NOMO-1 treated with DMSO at 0.1 percent for 48 hours (cell line): ENCODE measurements around the gene SMCO3.

Source experiments
- DNase-seq: peaks from one replicate; lab custom pipeline; 2025; ENCODE audit not compliant: unreplicated experiment; lab: John Stamatoyannopoulos, UW

Gene SMCO3

GRCh38 chr12:14828892-14829291 is 14.9 kb upstream of the SMCO3 start:
- peak; percentile 3 for DNase-seq

GRCh38 chr12:14827043-14827442 is 13.1 kb upstream of the SMCO3 start:
- DNase-seq, result no peak

DNA sequence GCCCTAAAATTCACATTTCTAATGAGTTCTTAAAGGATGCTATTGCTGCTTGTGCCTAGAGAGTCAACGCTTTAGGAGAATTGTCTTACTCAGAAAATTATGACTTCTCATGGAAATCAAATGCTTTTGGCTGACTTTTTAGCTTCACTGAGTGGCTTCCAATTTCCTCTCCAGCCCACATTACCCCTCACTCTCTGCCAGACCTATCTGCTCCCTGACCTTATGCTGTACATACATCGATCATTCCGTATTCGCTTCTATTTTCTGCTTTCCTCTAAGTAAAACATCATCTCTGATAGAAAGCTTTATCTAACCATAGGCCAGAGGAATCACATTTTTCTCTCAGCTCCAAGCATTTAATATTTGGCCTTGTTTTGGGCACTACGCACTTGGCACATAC is 12.5 kb upstream of the SMCO3 start:
- DNase-seq, result no peak

- DNase-seq, result no peak
These were observed 11.3 kb upstream of the SMCO3 start for GRCh38 chr12:14825256-14825655.

- no peak for DNase-seq
These were observed 10.1 kb upstream of the SMCO3 start for GRCh38 chr12:14824012-14824634.

- DNase-seq, result no peak
These were observed 2.5 kb downstream of the SMCO3 start for GRCh38 chr12:14811486-14811885.

DNA sequence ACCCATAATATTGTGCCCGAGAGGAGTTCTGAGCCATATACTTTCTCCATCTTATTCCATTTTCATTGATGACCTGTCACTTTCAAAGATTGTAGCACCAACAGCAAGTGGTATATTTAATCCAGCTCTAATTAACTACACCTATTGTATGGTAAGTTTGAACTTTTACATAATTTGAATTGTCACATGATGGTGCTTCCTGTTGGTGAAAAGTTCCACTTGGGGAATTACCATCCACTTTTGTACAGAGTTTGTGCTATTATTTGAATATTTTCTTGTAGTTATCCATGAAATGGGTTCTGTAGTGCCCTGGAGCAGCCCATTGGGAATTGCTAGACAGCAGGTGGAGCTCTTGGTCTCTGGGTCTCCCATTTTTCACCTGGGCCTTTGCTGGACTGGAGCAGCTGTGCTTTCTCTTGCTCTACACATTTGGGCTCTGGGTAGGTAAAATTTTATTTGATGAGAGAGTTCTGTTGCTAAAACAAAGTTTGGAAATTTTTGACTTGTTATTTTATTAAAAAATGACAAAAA is 3.0 kb downstream of the SMCO3 start:
- no peak for DNase-seq

- no peak for DNase-seq
These were observed 3.6 kb downstream of the SMCO3 start for GRCh38 chr12:14810167-14810952.

GRCh38 chr12:14803830-14804160 is 10.2 kb downstream of the SMCO3 start:
- no peak for DNase-seq

DNA sequence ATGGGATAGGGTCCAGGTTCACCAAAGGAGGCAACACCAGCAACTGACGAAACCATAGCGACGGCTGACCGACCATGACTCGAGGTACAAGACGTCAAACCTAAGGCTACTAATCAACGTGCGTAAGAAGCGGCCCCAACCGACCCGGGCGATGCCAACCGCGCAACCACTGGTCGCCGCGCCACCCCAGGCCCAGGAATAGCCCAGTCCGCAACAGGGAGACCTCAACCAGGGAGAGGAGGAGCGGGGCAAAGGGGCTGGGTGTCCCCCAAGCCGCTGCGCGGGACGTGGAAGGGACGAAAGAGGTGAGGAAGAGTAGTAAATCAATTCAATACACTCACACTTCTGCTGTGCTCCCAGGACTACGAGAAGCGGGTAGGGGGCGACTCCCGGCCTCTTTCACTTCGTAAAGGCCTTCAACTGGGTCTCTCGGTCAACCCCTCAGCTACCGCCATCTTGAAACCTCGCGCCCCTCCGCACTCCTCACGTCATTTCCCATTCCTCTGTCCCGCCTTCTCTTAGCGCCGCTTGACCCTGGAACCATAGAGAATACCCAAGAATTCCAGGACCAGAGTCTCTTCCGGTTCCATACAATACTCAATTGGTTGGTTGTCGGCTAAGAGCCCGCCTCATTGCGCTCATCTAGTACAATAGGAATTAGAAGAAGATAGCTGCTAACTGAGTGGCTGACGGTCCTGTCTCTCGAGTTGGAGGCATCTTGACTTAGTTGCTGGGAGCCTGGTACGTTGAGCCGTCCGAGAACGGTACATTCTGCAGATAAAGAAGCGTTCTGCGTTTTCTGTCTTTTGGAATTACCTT is 10.8 kb downstream of the SMCO3 start, which contains the start of the genes C12orf60 and WBP11:
C12orf60 (plus strand) TSS at position 660 of the 819 bp plus-strand sequence. CDS start 19,266 bp downstream, outside the sequence.
WBP11 (minus strand) TSS at position 468 of the 819 bp plus-strand sequence. CDS start 2,095 bp downstream, outside the sequence.
- DNase-seq, result peak; percentile 99

DNA sequence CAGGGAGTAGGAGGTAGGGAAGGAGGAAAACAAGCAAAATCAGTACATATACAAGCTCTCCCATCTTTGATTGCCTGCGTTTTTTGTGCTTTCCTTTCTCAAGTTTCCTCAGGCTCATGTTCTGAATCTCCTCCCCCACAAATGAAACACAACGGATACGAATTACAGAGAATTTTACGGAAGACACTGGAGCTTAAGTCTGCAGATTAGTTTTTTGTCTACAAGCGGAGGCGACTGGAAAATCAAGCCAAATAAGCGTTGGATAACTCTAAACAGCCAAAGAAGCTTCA is 11.3 kb downstream of the SMCO3 start:
- DNase-seq, result peak; percentile 54

- no peak for DNase-seq
These were observed 11.7 kb downstream of the SMCO3 start for GRCh38 chr12:14802247-14802646.

DNA sequence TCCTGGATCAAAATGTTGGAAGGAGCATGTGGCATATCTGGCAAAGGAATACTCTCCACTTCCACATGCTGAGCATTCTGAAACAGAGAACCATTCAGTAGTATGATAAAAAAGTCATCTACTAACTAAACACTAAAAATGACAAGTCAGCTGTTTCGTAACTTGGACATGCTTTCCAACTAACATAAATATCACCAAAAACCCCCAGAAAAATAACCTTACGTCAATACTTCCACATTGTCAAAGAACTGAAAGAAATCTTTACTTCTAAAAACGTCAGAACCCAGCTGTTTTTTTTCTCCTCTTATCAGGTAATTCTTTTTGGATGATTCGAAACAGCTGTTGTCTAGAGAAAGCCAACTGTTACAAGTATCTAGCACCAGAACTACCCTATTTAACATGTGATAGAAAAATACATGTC is 18.9 kb downstream of the SMCO3 start:
- no peak for DNase-seq

GRCh38 chr12:14785568-14785967 is 28.4 kb downstream of the SMCO3 start:
- DNase-seq, result no peak

GRCh38 chr12:14784471-14784870 is 29.5 kb downstream of the SMCO3 start:
- no peak for DNase-seq

GRCh38 chr12:14782756-14783155 is 31.2 kb downstream of the SMCO3 start:
- DNase-seq, result peak; percentile 11

DNA sequence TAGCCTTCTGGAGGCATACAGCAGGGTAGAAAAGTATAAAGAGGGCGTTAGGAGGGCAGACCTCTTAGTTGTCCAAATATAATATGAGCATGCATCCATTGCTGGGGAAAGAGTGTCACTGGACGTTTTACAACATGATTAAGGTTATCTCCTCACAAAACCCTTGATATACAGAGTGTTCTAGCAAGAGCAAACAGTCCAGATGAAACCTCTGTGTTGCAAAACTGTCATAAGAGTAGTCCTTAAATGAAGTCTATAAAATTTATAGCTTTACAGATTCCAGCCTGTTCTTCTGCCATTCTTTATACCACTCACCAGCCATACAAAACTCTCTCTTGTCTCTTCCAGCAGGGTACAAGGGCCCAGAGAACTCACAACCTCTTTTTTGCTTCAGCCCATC is 32.4 kb downstream of the SMCO3 start:
- no peak for DNase-seq

DNA sequence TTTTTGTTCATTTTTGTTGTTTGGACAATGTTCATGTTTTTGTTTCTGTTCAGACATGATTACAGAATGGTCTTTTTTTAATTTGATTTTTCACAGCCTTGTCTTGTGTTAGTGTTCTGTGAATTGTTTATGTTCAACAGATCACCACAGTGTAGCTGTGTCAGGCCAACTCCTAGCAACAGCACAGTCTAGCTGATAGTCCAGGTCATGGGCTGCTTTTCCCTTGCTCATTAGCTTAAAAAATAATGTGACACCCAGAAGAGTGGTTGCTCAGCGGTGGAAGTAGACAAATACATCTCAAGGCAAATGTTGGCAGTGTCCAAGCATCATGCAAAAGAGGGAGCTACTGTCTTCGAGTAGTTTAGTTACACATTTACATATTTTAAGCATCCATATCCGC is 33.1 kb downstream of the SMCO3 start:
- DNase-seq, result no peak

DNA sequence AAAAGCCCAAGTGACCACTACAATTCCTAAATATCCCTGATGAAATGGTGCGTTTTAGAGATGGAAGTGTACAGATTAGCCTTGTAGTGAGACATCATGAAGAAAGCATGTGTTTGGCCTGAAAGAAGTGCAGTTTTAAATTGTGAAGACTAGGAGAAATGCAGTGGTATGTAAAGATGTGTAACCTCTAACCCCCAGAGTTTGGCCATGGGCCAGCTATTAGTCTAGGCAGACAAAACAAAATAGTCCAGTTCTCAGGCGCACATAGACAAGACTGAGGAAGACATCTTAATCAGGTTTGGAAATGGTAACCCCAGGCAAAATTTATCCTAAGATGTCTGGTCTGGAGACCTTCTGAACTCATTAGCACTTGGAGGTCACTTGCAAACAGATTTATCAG is 34.1 kb downstream of the SMCO3 start:
- DNase-seq, result no peak

- DNase-seq, result no peak
These were observed 36.7 kb downstream of the SMCO3 start for GRCh38 chr12:14777271-14777670.

- DNase-seq, result no peak
These were observed 37.6 kb downstream of the SMCO3 start for GRCh38 chr12:14776236-14776961.
